ENCODE results near the gene STYXL1. TPM values are rescaled to one million over a fixed set of nuclear protein-coding genes. Genes with fewer than 3 reads are reported as not detected.

Gene STYXL1
- total RNA-seq, 1 donor from 2014 or later, result 35.3 TPM

DNA sequence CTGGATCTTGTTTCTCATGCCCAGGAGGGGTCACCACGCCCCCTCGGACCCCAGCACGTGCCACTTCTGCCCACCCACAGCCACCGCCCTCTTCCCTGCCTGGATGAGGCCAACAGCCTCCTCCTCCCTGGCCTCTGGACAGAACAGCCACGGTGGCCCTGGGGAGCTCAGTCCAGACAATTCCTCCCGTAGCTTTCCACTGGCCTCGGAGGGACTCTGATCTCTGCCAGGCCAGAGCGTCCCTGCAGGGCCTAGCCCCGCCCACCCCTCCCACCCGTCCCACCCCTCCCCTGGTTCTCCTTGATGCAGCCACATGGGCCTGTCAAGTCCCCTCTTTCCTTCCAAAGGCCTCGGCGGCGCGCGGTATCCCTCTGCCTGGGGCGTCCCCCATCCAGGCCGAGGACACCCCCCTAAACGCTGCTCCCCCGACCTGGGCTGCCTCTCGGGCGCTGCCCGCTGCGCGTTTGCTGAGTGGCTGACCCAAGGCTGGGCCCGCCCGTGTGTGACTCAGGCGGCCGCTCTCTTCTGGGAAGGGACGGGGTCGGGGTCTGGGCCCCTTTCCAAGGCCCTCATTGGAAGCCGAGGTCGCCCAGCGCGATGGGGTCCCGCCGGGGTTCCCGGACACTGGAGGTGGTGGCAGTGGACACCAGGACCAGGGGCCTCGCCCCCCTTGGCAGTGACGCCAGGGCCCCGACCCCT is 54.0 kb downstream of the STYXL1 start:
- no peak overlapping the region for H3K27ac Mint-ChIP-seq
- intact Hi-C loops (cut with micrococcal nuclease), result loop anchor here (1.0 kb wide), 6 partner anchors 14 to 255 kb away; partner anchors contain the start of genes POR and STYXL1
- DNase-seq (ENCODE audit: low spot score), result no peak

DNA sequence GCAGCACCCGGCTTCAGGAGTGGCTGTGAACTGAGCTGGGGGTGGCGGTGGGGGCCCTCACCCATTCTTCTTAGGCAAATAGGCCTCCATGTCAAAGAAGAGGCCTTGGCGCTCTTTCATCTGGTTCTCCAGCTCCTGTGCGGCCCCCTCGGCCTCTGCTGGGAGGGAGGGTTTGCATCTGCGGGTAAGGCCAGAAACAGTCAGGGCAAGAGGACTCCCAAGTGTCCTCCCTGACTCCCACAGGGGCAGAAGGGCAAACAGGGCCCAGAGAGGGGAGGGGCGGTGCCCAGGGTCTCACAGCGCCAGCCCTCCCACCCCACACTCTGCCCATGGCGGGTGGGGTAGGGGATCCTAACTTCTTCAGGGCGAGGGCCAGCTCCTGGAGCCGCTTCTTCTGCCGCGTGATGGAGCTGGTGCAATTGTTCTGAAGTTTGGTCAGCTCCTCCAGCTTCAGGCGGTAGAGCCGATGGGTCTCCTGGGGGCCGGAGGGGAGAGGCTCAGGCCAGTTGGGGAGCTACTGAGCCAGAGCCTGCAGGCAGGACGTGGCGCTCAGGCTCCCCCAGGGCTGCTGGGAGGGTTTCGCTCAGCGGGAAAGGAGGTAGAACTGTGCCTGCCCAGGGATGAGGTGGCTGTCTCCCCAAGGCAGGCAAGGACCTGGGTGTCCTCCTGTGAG is 55.6 kb downstream of the STYXL1 start:
- intact Hi-C loops (cut with micrococcal nuclease), result no loop called here
- H3K27me3 Mint-ChIP-seq (ENCODE audit: insufficient read depth), result no peaks in the 10 kb centered on the region
- H3K27ac Mint-ChIP-seq, result no peak overlapping the region
- peaks cover 19% of the 10 kb centered on the region for H3K36me3 Mint-ChIP-seq (ENCODE audit: low read depth)
- peaks cover 20% of the 10 kb centered on the region for H3K4me1 Mint-ChIP-seq (ENCODE audit: low read depth)
- DNase-seq (ENCODE audit: low spot score), result no peak
- H3K9me3 Mint-ChIP-seq, result no peaks in the 10 kb centered on the region
- H3K4me3 Mint-ChIP-seq, result no peak overlapping the region

More for the DNA sequence above, 54.0 kb downstream of the STYXL1 start:
- peaks cover 26% of the 10 kb centered on the region for H3K4me1 Mint-ChIP-seq (ENCODE audit: low read depth)
- peaks cover 20% of the 10 kb centered on the region for H3K36me3 Mint-ChIP-seq (ENCODE audit: low read depth)
- H3K27me3 Mint-ChIP-seq (ENCODE audit: insufficient read depth), result no peaks in the 10 kb centered on the region
- H3K9me3 Mint-ChIP-seq, result no peaks in the 10 kb centered on the region
- peak overlapping the region; percentile 84 for H3K4me3 Mint-ChIP-seq

DNA sequence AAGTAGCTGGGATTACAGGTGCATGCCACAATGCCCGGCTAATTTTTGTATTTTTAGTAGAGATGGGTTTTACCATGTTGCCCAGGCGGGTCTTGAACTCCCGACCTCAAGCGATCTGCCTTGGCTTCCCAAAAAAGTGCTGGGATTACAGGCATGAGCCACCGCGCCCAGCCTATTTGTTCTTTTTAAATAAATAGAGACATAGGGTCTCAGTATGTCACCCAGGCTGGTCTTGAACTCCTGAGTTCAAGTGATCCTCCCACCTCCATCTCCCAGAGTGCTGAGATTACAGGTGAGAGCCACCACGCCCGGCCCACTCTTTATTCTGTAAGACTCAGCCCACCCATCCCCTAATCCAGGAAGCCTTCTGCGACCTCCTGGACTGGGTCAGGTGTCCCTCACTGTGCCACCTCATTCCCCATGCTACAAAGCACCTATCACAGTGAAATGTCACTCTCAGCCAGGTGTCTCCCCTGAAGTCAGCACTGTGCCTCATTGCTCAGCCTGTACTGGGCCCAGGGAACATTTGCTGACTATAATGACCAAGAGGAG is 56.2 kb downstream of the STYXL1 start:
- intact Hi-C loops (cut with micrococcal nuclease), result no loop called here
- H3K27me3 Mint-ChIP-seq (ENCODE audit: insufficient read depth), result no peaks in the 10 kb centered on the region

DNA sequence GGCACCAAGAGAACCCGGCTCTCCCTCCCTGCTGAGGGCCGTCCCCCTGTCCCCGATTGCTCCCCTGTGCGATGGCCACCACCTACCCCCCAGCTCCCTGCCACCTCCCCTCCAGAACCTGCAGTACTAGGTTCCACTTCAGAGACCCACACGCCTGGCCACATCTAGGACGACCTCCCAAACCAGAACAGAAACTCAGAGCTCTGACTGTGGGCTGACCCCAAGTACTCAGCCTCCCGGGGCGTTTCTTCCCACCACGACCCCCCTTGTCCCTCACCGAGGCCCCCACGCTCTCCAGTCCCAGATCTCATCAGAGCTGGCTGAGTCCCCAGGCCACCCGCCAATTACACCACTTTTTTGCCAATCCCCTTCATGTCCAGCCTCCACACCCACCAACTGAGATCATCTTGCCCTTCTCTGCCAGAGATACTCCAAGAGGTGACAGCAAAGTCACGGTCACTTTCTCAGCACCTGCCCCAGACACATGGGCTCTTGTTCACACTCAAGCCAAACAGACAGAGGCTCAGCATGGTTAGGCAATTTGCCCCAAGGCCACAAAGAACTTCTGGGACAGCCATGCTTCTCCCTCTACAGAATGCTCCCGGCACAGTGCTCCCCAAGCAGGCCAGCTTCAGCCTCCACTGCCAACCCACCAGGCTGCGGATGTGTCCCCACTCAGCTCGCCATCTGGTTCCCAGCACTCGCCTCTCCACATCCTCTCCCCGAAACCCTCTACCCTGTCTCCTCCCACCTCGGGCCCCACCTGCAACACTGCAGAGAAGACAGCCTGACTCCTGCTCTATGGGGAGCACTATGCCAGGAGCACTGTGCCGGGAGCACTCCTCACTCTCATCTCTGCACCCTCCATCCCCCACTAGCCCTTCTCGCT is 58.1 kb downstream of the STYXL1 start:
- Mint-ChIP-seq H3K27ac (peak overlapping the region; percentile 25), H3K4me3 (no peak overlapping the region), H3K9me3 (no peaks in the 10 kb centered on the region), H3K4me1 (ENCODE audit: low read depth) (peaks cover 11% of the 10 kb centered on the region), H3K27me3 (ENCODE audit: insufficient read depth) (no peaks in the 10 kb centered on the region), H3K36me3 (ENCODE audit: low read depth) (peaks cover 14% of the 10 kb centered on the region)
- no peak for DNase-seq (ENCODE audit: low spot score)
- intact Hi-C loops (cut with micrococcal nuclease), result no loop called here

More for the DNA sequence above, 56.2 kb downstream of the STYXL1 start:
- H3K4me1 Mint-ChIP-seq (ENCODE audit: low read depth), result peaks cover 13% of the 10 kb centered on the region
- H3K27ac Mint-ChIP-seq, result no peak overlapping the region
- no peak overlapping the region for H3K4me3 Mint-ChIP-seq
- H3K9me3 Mint-ChIP-seq, result no peaks in the 10 kb centered on the region
- peaks cover 21% of the 10 kb centered on the region for H3K36me3 Mint-ChIP-seq (ENCODE audit: low read depth)
- DNase-seq (ENCODE audit: low spot score), result no peak

DNA sequence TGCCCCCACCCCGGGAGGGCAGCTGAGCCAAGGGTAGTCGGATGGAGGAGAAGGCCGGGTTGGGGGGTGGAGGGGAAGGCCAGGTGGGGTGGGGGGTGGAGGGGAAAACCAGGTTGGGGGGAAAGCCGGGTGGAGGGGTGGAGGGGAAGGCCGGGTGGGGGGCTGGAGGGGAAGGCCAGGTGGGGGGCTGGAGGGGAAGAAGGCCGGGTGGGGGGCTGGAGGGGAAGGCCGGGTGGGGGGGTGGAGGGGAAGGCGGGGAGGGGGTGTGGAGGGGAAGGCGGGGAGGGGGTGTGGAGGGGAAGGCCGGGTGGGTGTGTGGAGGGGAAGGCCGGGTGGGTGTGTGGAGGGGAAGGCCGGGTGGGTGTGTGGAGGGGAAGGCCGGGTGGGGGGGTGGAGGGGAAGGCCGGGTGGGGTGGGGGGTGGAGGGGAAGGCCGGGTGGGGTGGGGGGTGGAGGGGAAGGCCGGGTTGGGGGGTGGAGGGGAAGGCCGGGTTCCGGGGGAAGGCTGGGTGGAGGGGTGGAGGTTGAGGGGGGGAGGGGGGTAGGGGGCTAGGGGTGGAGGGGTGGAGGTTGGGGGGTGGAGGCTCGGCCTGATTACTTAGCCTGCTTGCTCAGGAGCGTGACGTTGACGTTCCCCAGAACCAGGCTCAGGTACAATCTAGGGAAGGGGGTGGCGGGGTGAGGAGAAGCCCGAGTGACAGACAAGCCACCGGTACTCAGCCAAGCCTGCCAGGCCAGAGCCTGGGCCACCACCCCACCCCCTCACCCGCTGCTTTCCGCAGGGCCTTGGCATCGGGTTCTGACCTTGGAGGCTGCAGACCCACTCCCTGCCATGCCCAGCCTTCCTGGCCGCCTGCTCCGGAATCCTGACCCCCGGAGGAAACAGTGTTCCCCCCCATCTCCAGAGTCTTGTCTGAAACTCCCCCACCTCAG is 59.0 kb downstream of the STYXL1 start:
- Mint-ChIP-seq H3K27ac (no peak overlapping the region), H3K4me3 (no peak overlapping the region)

DNA sequence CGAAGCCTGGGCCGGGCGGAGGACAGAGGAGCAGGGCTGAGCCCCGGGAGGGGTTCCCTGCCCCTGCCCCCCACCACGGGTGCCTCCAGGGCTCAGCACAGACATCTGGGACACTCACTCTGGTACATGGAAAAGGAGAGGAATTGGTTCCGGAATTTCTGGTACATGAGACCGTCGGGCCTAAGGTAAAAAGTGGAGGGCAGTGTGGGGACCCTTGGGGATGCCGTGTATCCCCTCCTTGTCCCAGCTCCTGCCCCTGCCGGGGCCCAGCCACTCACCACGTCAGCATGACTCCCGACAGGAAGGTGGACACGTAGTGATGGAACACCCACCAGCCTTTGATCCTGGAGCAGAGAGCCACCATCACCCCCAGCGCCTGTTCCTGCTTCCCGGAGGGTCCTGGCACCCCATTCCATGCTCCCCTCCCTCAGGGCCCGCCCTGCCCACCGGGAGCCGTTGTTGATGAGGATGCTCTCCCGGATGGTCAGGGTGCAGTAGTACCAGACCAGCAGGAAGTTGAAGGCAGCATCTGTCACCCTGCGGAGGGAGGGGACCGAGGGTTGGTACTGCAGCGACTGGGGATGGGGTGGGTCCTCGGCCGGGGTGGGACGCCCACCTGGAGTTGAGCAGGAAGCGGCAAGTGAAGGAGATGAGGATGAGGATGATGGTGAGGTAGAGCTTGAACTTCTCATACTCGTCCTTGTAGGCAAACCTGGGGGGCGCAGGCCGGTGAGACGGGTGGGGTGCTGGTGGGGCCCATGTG is 59.8 kb downstream of the STYXL1 start:
- no peak overlapping the region for H3K4me3 Mint-ChIP-seq
- DNase-seq (ENCODE audit: low spot score), result no peak
- H3K9me3 Mint-ChIP-seq, result no peaks in the 10 kb centered on the region
- peaks cover 14% of the 10 kb centered on the region for H3K36me3 Mint-ChIP-seq (ENCODE audit: low read depth)
- peaks cover 11% of the 10 kb centered on the region for H3K4me1 Mint-ChIP-seq (ENCODE audit: low read depth)
- no peak overlapping the region for H3K27ac Mint-ChIP-seq
- H3K27me3 Mint-ChIP-seq (ENCODE audit: insufficient read depth), result no peaks in the 10 kb centered on the region
- intact Hi-C loops (cut with micrococcal nuclease), result no loop called here

More for the DNA sequence above, 59.0 kb downstream of the STYXL1 start:
- Mint-ChIP-seq H3K9me3 (no peaks in the 10 kb centered on the region), H3K36me3 (ENCODE audit: low read depth) (peaks cover 14% of the 10 kb centered on the region), H3K27me3 (ENCODE audit: insufficient read depth) (no peaks in the 10 kb centered on the region), H3K4me1 (ENCODE audit: low read depth) (peaks cover 11% of the 10 kb centered on the region)
- intact Hi-C loops (cut with micrococcal nuclease), result no loop called here
- DNase-seq (ENCODE audit: low spot score), result no peak

DNA sequence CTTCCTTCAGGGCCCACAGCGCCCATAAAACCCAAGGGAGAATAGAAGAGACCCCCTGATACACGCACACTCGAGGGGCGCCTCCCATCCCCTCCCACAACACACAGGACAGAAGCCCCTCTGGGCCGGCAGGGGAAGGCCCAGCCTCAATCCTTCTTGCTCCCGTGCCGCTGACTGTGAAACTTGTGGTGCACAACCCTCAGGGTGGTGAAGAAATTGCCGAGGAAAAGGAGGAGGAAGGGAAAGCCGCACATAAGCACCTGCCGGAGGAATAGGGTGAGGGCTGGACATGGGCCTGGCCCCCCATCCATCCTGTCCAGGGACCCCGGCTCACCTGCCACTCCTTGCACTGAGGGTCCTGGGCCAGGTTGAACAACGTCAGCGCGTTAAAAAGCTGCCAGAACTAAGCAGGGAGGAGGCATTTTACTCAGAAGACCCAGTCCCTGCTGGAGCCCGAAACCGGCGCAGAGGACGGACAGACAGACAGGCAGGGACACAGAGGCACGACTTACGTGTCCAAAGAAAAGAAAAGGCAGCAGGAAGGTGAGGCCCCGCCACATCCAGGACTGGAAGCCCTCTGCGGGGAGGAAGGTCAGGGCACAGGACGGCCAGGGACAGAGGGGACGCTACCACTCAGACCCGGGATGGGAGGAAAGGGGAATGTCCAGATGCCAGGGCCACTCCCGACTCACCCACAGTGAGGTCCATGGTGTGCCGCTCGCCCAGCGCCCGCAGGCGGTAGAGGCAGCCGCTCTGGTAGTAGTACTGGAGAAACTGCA is 60.6 kb downstream of the STYXL1 start:
- Mint-ChIP-seq H3K9me3 (no peaks in the 10 kb centered on the region), H3K27me3 (ENCODE audit: insufficient read depth) (no peaks in the 10 kb centered on the region), H3K27ac (no peak overlapping the region), H3K4me1 (ENCODE audit: low read depth) (peaks cover 11% of the 10 kb centered on the region), H3K4me3 (no peak overlapping the region), H3K36me3 (ENCODE audit: low read depth) (peaks cover 14% of the 10 kb centered on the region)
- intact Hi-C loops (cut with micrococcal nuclease), result no loop called here
- DNase-seq (ENCODE audit: low spot score), result no peak

DNA sequence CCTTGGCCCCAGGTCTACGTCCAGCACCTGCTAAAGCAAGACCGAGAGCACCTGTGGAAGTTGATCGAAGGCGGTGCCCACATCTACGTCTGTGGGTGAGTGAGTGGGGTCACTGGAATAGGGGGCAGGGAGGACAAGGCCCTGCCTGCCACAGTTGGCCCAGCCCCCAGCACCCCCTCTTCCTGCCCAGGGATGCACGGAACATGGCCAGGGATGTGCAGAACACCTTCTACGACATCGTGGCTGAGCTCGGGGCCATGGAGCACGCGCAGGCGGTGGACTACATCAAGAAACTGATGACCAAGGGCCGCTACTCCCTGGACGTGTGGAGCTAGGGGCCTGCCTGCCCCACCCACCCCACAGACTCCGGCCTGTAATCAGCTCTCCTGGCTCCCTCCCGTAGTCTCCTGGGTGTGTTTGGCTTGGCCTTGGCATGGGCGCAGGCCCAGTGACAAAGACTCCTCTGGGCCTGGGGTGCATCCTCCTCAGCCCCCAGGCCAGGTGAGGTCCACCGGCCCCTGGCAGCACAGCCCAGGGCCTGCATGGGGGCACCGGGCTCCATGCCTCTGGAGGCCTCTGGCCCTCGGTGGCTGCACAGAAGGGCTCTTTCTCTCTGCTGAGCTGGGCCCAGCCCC is 61.5 kb downstream of the STYXL1 start:
- peaks cover 17% of the 10 kb centered on the region for H3K36me3 Mint-ChIP-seq (ENCODE audit: low read depth)
- no peaks in the 10 kb centered on the region for H3K27me3 Mint-ChIP-seq (ENCODE audit: insufficient read depth)
- no peaks in the 10 kb centered on the region for H3K9me3 Mint-ChIP-seq
- H3K4me3 Mint-ChIP-seq, result no peak overlapping the region
- H3K4me1 Mint-ChIP-seq (ENCODE audit: low read depth), result peaks cover 11% of the 10 kb centered on the region
- no peak overlapping the region for H3K27ac Mint-ChIP-seq
- no peak for DNase-seq (ENCODE audit: low spot score)
- intact Hi-C loops (cut with micrococcal nuclease), result no loop called here

DNA sequence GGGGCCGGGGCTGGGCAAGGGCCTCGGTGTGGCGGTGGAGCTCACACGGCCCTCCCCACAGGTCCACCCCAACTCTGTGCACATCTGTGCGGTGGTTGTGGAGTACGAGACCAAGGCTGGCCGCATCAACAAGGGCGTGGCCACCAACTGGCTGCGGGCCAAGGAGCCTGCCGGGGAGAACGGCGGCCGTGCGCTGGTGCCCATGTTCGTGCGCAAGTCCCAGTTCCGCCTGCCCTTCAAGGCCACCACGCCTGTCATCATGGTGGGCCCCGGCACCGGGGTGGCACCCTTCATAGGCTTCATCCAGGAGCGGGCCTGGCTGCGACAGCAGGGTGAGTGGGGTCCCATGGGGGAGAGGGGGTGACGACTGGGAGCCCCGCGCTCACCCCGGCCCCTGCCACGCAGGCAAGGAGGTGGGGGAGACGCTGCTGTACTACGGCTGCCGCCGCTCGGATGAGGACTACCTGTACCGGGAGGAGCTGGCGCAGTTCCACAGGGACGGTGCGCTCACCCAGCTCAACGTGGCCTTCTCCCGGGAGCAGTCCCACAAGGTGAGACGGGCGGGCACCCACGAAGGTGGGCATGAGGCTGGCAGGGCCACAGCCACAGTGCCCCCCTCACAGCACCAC is 62.2 kb downstream of the STYXL1 start:
- Mint-ChIP-seq H3K27me3 (ENCODE audit: insufficient read depth) (no peaks in the 10 kb centered on the region), H3K36me3 (ENCODE audit: low read depth) (peaks cover 17% of the 10 kb centered on the region)
- intact Hi-C loops (cut with micrococcal nuclease), result no loop called here

DNA sequence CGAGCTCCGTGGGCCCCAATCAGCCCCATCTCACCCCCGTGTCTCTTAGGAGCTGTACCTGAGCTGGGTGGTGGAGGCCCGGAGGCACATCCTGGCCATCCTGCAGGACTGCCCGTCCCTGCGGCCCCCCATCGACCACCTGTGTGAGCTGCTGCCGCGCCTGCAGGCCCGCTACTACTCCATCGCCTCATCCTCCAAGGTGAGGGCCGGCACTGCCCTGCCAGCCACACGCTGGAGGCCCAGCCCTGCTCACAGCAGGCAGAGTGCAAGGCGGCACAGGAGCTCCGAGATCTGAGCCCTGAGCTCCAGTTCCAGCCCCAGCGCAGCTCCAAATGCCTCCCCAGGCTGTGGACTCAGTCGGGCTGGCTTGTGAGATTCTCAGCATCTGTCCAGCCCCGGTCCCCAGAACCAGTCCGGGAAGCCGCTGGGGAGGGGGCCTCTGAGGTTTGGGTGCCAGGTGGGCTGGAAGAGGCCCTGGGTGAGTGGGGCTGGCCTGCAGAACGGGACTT is 62.7 kb downstream of the STYXL1 start:
- Mint-ChIP-seq H3K27ac (no peak overlapping the region), H3K36me3 (ENCODE audit: low read depth) (peaks cover 17% of the 10 kb centered on the region), H3K4me1 (ENCODE audit: low read depth) (peaks cover 7% of the 10 kb centered on the region), H3K9me3 (no peaks in the 10 kb centered on the region), H3K27me3 (ENCODE audit: insufficient read depth) (no peaks in the 10 kb centered on the region), H3K4me3 (no peak overlapping the region)
- no peak for DNase-seq (ENCODE audit: low spot score)
- intact Hi-C loops (cut with micrococcal nuclease), result no loop called here

More for the DNA sequence above, 62.2 kb downstream of the STYXL1 start:
- Mint-ChIP-seq H3K4me3 (no peak overlapping the region), H3K9me3 (no peaks in the 10 kb centered on the region), H3K27ac (no peak overlapping the region), H3K4me1 (ENCODE audit: low read depth) (peaks cover 11% of the 10 kb centered on the region)
- no peak for DNase-seq (ENCODE audit: low spot score)
